CD4-positive, alpha-beta memory T cell (primary cell): ENCODE results near the gene SPHKAP. TPM values are rescaled to one million over a fixed set of nuclear protein-coding genes. Genes with fewer than 3 reads are reported as not detected.
"Not testable (repeated sequence)": the region's sequence is repeated elsewhere in the genome, so short reads cannot be mapped to it uniquely, and the experiment has no call there.

ENCODE experiments used
- CTCF ChIA-PET: fragments of 350-600 bp; sonication (Branson Sonifier 250); formaldehyde crosslinking; loops from one replicate; lab custom pipeline; 2021; ENCODE audit warnings: inconsistent platforms; ENCODE audit not compliant: partially characterized antibody; lab: Charles Lee
- POLR2A ChIA-PET: fragments of 350-600 bp; sonication (Branson Sonifier 250); formaldehyde crosslinking; loops from one replicate; lab custom pipeline; 2021; ENCODE audit not compliant: partially characterized antibody; lab: Charles Lee
- DNase-seq, 5 donors: peaks; one replicate each; pipeline versions ENCODE4 v3.0.0 to v3.0.0-alpha.2; 2020 to 2022; ENCODE audit warnings: mixed read lengths in 1 of 5
- H3K27ac ChIP-seq: one replicate; pipeline ENCODE4 v1.7.0; 2013; ENCODE audit warnings: low read depth, low read length
- H3K27me3 ChIP-seq: 2 replicates; pipeline ENCODE4 v1.7.0; 2013; ENCODE audit warnings: mild to moderate bottlenecking, low read length, moderate library complexity; ENCODE audit not compliant: insufficient read depth
- H3K36me3 ChIP-seq: 2 replicates; pipeline ENCODE4 v1.7.0; 2013; ENCODE audit warnings: mild to moderate bottlenecking, low read length, moderate library complexity; ENCODE audit not compliant: insufficient read depth
- H3K4me1 ChIP-seq: 2 replicates; pipeline ENCODE4 v1.7.0; 2013; ENCODE audit warnings: mild to moderate bottlenecking, low read length, moderate library complexity; ENCODE audit not compliant: insufficient read depth
- H3K4me3 ChIP-seq, 2 donors: one replicate each; pipeline ENCODE4 v1.7.0; 2013; ENCODE audit warnings: low read length in 2 of 2, mild to moderate bottlenecking in 1 of 2
- H3K9me3 ChIP-seq, 2 donors: one replicate each; pipeline ENCODE4 v1.7.0; 2013; ENCODE audit warnings: low read length in 2 of 2, control low read depth in 1 of 2; ENCODE audit not compliant: control insufficient read depth in 1 of 2
- H3K27ac Mint-ChIP-seq, 7 donors: one replicate each; pipeline ENCODE4 v1.8.0; 2020 to 2021; ENCODE audit warnings: mixed read lengths in 7 of 7, mild to moderate bottlenecking in 6 of 7, inconsistent platforms in 3 of 7, moderate library complexity in 3 of 7
- H3K27me3 Mint-ChIP-seq, 2 donors: one replicate each; pipeline ENCODE4 v1.8.0; 2020 to 2021; ENCODE audit warnings: mixed read lengths in 2 of 2
- H3K36me3 Mint-ChIP-seq, 2 donors: one replicate each; pipeline ENCODE4 v1.8.0; 2020 to 2021; ENCODE audit warnings: mixed read lengths in 2 of 2, inconsistent platforms in 1 of 2, mild to moderate bottlenecking in 1 of 2
- H3K4me1 Mint-ChIP-seq, 4 donors: one replicate each; pipeline ENCODE4 v1.8.0; 2020 to 2021; ENCODE audit warnings: mixed read lengths in 4 of 4, mild to moderate bottlenecking in 1 of 4
- H3K4me3 Mint-ChIP-seq, 8 donors: one replicate each; pipeline ENCODE4 v1.8.0; 2020 to 2021; ENCODE audit warnings: mixed read lengths in 8 of 8, mild to moderate bottlenecking in 7 of 8, moderate library complexity in 6 of 8, inconsistent platforms in 3 of 8
- H3K9me3 Mint-ChIP-seq, 8 donors: one replicate each; pipeline ENCODE4 v1.8.0; 2020 to 2021; ENCODE audit warnings: mixed read lengths in 8 of 8, mild to moderate bottlenecking in 5 of 8, inconsistent platforms in 3 of 8, moderate library complexity in 1 of 8
- intact Hi-C: fragments of 100-400 bp; cut with micrococcal nuclease; formaldehyde crosslinking; loops from one replicate; pipeline ENCODE4 v1.15.1; 2023
- polyA plus RNA-seq, 2 donors: library from polyadenylated mRNA; unstranded; fragments of 300-500 nt; fragmentation: Illumina TruSeq; gene quantifications; one replicate each; pipeline ENCODE4 v1.2.3, GENCODE V29; 2021
- total RNA-seq, 2 experiments: library from RNA; stranded (reverse); gene quantifications; one replicate each; pipeline ENCODE4 v1.2.3, GENCODE V29; 2021

SPHKAP gene
- total and polyA plus RNA-seq, 4 experiments from 2014 or later, result not detected

DNA sequence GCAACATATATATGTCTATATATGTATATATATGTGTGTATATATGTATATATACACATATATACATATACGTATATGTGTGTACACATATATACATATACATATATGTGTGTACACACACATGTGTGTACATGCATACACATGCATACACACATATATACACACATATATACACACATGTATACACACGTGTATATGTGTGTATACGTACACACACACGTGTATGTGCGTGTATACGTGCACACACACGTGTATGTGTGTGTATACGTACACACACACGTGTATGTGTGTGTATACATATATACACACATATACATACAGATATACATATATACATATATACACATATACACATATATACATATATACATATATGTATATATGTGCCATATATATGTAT, 89.4 kb downstream of the SPHKAP start:
- ChIA-PET POLR2A (no interaction called here), CTCF (no interaction called here)
- H3K36me3 ChIP-seq, result no peaks in the 10 kb centered on the region
- no peaks in the 10 kb centered on the region for H3K27me3 ChIP-seq
- Mint-ChIP-seq H3K4me3 (no peak overlapping the region), H3K9me3 (peaks cover 0 to 19% (median 9%) of the 10 kb centered on the region in 8 donors), H3K27ac (no peak overlapping the region), H3K4me1 (no peaks in the 10 kb centered on the region), H3K36me3 (no peaks in the 10 kb centered on the region), H3K27me3 (no peaks in the 10 kb centered on the region)
- no peaks in the 10 kb centered on the region for H3K9me3 ChIP-seq
- intact Hi-C loops, result no loop called here
- H3K27ac ChIP-seq, result no peak overlapping the region
- H3K4me3 ChIP-seq, result no peak overlapping the region
- H3K4me1 ChIP-seq, result no peaks in the 10 kb centered on the region
- DNase-seq, result no peak

DNA sequence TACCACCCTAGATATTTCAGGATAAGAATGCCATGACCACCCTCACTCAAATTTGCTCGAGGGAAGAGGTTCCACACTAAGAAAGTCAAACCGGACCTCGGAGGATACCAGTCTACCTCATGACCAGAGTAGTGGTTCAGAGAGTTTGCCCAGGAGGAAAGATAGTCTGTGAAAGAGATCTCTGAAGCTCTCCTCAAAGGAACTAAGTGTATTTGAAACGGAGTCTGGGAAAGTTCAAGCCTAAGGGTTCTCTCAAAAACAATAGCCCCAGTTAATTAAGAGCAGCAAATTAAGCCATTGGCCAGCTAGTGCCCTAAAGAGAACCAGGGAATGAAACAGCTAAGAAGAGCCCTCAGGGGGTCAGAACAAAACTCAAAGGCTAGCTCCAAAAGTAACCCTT, 94.9 kb downstream of the SPHKAP start:
- Histone ChIP-seq H3K4me3 (no peak overlapping the region), H3K27ac (no peak overlapping the region), H3K36me3 (no peaks in the 10 kb centered on the region), H3K9me3 (no peaks in the 10 kb centered on the region), H3K27me3 (no peaks in the 10 kb centered on the region), H3K4me1 (no peaks in the 10 kb centered on the region)
- POLR2A ChIA-PET, result no interaction called here
- intact Hi-C loops, result no loop called here
- Mint-ChIP-seq H3K27ac (no peak overlapping the region), H3K9me3 (peaks cover 0 to 12% (median 8%) of the 10 kb centered on the region in 8 donors), H3K36me3 (no peaks in the 10 kb centered on the region), H3K27me3 (no peaks in the 10 kb centered on the region), H3K4me1 (no peaks in the 10 kb centered on the region), H3K4me3 (no peak overlapping the region)
- CTCF ChIA-PET, result no interaction called here
- no peak for DNase-seq

DNA sequence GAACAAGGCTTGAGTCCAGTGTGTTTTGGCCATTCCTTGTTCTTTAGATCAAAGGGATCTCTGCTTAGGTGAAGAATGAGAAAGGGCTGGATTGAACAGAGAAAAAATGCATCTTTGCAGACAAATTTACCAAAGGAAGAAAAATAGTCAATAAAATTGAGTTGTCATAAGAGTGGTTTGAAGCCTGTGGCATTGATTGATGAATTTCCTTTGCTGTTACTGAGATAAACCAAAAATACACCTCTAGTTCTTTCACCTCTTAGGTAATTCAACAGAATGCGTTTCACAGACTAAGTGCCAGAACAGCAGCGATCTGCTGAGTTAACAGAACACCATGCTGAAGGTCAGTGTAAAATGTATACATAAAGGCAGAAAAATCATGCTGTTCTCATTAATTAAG, 96.8 kb downstream of the SPHKAP start:
- no peaks in the 10 kb centered on the region for H3K9me3 ChIP-seq
- ChIA-PET CTCF (no interaction called here), POLR2A (no interaction called here)
- no peaks in the 10 kb centered on the region for H3K36me3 ChIP-seq
- H3K4me1 ChIP-seq, result no peaks in the 10 kb centered on the region
- H3K27me3 Mint-ChIP-seq, result no peaks in the 10 kb centered on the region
- no peaks in the 10 kb centered on the region for H3K4me1 Mint-ChIP-seq
- H3K9me3 Mint-ChIP-seq, result peaks cover 0 to 12% (median 6%) of the 10 kb centered on the region in 8 donors
- intact Hi-C loops, result no loop called here
- no peak overlapping the region for H3K4me3 ChIP-seq
- no peak overlapping the region for H3K27ac ChIP-seq
- H3K36me3 Mint-ChIP-seq, result no peaks in the 10 kb centered on the region
- no peak overlapping the region for H3K4me3 Mint-ChIP-seq
- no peaks in the 10 kb centered on the region for H3K27me3 ChIP-seq
- no peak for DNase-seq
- no peak overlapping the region for H3K27ac Mint-ChIP-seq

DNA sequence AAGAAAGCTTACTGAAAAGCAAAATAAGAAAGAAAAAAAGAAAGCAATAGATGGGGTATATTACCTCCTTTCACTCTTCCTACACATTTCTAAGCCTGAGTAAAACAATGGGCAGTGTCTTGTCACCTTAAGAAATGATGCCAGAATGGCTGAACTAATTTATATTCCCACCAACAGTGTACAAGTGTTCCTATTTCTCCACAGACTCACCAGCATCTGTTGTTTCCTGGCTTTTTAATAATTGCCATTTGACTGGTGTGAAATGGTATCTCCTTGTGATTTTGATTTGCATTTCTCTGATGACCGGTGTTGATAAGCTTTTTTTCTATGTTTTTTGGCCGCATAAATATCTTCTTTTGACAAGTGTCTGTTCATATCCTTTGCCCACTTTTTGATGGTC, 98.4 kb downstream of the SPHKAP start:
- no peaks in the 10 kb centered on the region for H3K4me1 Mint-ChIP-seq
- H3K36me3 Mint-ChIP-seq, result no peaks in the 10 kb centered on the region
- CTCF ChIA-PET, result no interaction called here
- POLR2A ChIA-PET, result no interaction called here
- DNase-seq, result no peak
- no peak overlapping the region for H3K27ac Mint-ChIP-seq
- H3K27me3 Mint-ChIP-seq, result no peaks in the 10 kb centered on the region
- intact Hi-C loops, result no loop called here
- Histone ChIP-seq H3K27me3 (no peaks in the 10 kb centered on the region), H3K9me3 (no peaks in the 10 kb centered on the region), H3K36me3 (no peaks in the 10 kb centered on the region), H3K4me1 (no peaks in the 10 kb centered on the region), H3K4me3 (no peak overlapping the region), H3K27ac (no peak overlapping the region)
- H3K9me3 Mint-ChIP-seq, result peaks cover 0 to 6% (median 0%) of the 10 kb centered on the region in 8 donors
- H3K4me3 Mint-ChIP-seq, result no peak overlapping the region

DNA sequence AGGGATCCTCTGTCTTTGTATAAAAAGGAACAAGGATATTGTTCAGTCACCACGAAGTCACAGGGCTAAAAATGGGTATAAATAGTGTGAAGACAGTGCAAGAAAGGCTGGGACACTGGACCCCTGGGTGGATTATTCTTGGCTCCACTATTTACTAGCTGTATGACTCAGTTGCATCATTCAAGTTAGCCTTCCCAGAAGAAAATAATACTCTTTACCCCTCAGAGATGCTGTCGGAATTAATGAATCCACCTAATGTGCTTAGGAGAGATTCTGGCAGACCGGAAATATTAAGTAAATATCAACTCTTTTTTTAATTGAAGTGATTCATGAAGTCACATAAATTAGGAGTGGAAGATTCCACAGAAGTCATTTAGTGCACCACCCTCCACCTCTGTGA, 98.9 kb downstream of the SPHKAP start:
- ChIA-PET POLR2A (no interaction called here), CTCF (no interaction called here)
- Mint-ChIP-seq H3K27me3 (no peaks in the 10 kb centered on the region), H3K4me1 (no peaks in the 10 kb centered on the region), H3K4me3 (no peak overlapping the region), H3K9me3 (peaks cover 0 to 6% (median 0%) of the 10 kb centered on the region in 8 donors), H3K36me3 (no peaks in the 10 kb centered on the region), H3K27ac (no peak overlapping the region)
- H3K4me3 ChIP-seq, result no peak overlapping the region
- no peak overlapping the region for H3K27ac ChIP-seq
- no peak for DNase-seq
- H3K4me1 ChIP-seq, result no peaks in the 10 kb centered on the region
- no peaks in the 10 kb centered on the region for H3K36me3 ChIP-seq
- intact Hi-C loops, result no loop called here
- H3K27me3 ChIP-seq, result no peaks in the 10 kb centered on the region
- H3K9me3 ChIP-seq, result no peaks in the 10 kb centered on the region

DNA sequence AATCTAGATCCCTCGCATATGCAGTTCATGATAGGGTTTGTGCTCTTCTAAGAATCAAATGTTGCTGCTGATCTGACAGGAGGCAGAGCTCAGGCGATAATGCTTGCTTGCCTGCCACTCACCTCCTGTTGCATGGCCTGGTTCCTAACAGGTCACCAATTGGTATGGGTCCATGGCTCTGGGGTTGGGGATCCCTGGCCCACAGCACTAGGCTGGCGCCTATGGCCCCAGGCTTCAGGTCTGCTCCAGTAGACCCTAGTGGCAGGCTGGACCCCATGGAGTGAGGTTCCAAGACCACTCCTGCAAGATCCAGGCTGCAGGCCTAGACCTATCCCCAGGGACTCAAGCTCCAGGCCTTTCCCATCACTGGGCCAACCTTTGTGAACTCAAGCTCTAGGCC, 102.3 kb downstream of the SPHKAP start:
- Histone ChIP-seq H3K9me3 (no peaks in the 10 kb centered on the region), H3K27ac (no peak overlapping the region), H3K4me1 (no peaks in the 10 kb centered on the region), H3K36me3 (no peaks in the 10 kb centered on the region), H3K4me3 (no peak overlapping the region), H3K27me3 (no peaks in the 10 kb centered on the region)
- Mint-ChIP-seq H3K36me3 (no peaks in the 10 kb centered on the region), H3K9me3 (peaks cover 0 to 8% (median 0%) of the 10 kb centered on the region in 8 donors), H3K27ac (no peak overlapping the region), H3K27me3 (no peaks in the 10 kb centered on the region), H3K4me1 (no peaks in the 10 kb centered on the region), H3K4me3 (no peak overlapping the region)
- POLR2A ChIA-PET, result no interaction called here
- CTCF ChIA-PET, result no interaction called here
- intact Hi-C loops, result no loop called here
- DNase-seq, result peak in 1 of 5 donors; percentile 38

DNA sequence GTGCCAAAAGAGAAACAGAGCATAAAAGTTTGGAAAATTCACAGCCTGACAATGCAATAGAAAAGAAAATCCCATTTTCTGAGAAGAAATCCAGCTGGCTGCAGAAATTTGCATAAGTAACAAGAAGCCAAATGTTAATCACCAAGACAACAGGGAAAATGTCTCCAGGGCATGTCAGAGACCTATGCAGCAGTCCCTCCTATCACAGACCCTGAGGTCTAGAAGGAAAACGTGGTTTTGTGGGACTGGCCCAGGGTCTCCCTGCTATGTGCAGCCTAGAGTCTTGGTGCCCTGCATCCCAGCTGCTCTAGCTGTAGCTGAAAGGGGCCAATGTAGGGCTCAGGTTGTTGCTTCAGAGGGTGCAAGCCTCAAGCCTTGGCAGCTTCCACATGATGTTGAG, 104.8 kb downstream of the SPHKAP start:
- CTCF ChIA-PET, intact Hi-C loops, H3K27ac Mint-ChIP-seq, H3K36me3 ChIP-seq, H3K4me3 ChIP-seq, H3K4me3 Mint-ChIP-seq, H3K27ac ChIP-seq, H3K9me3 Mint-ChIP-seq, H3K27me3 Mint-ChIP-seq, H3K27me3 ChIP-seq, H3K4me1 ChIP-seq, H3K36me3 Mint-ChIP-seq, POLR2A ChIA-PET, H3K4me1 Mint-ChIP-seq, H3K9me3 ChIP-seq, DNase-seq: not testable (repeated sequence)

DNA sequence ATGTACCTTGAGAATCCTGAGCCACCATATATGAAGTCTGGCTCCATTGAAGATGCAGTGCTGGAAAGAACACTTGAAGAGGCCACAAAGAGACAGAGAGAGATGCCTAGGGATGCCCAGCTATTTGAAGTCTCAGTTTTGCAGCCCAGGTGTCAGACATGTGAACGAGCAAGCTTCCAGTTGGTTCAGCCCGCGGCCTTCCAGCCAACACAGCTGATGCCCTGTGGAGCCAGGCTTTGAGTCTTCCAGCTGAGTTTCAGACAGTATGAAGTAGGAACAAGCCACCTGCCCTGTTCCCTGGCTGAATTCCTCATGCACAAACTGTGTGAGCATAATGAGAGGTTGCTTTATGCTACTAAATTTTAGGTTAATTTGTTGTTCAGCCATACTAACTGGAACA, 108.8 kb downstream of the SPHKAP start:
- Mint-ChIP-seq H3K4me3 (no peak overlapping the region), H3K27ac (no peak overlapping the region), H3K4me1 (no peaks in the 10 kb centered on the region), H3K36me3 (no peaks in the 10 kb centered on the region), H3K9me3 (peaks cover 0 to 3% (median 0%) of the 10 kb centered on the region in 8 donors), H3K27me3 (no peaks in the 10 kb centered on the region)
- intact Hi-C loops, result no loop called here
- H3K27me3 ChIP-seq, result no peaks in the 10 kb centered on the region
- no peak overlapping the region for H3K27ac ChIP-seq
- H3K4me1 ChIP-seq, result no peaks in the 10 kb centered on the region
- ChIA-PET CTCF (no interaction called here), POLR2A (no interaction called here)
- H3K36me3 ChIP-seq, result no peaks in the 10 kb centered on the region
- no peaks in the 10 kb centered on the region for H3K9me3 ChIP-seq
- DNase-seq, result no peak
- H3K4me3 ChIP-seq, result no peak overlapping the region
